SK-N-SH (cell line): Measurements from ENCODE around the gene NDUFB11.

Source experiments
- CHD2 ChIP-seq: fragments of 150-350 bp; IDR thresholded peaks from 2 replicates; pipeline ENCODE4 v1.6.1; 2018; ENCODE audit warnings: low read length; ENCODE audit not compliant: partially characterized antibody
- EZH2phosphoT487 ChIP-seq: fragments of 200-600 bp; sonication (generic); IDR thresholded peaks from 2 replicates; pipeline ENCODE4 v1.6.1; 2017; ENCODE audit warnings: low read depth, mixed run types, mild to moderate bottlenecking, antibody characterized with exemption, moderate library complexity, borderline replicate concordance
- GATA2 ChIP-seq: sonication (generic); formaldehyde crosslinking; IDR thresholded peaks from 2 replicates; pipeline ENCODE4 v1.5.0; 2020; ENCODE audit warnings: mild to moderate bottlenecking, missing genetic modification reagents
- MEF2A ChIP-seq: IDR thresholded peaks from 2 replicates; pipeline ENCODE4 v1.4.0; 2012; ENCODE audit warnings: low read depth, borderline replicate concordance
- POLR2AphosphoS5 ChIP-seq: IDR thresholded peaks from 2 replicates; pipeline ENCODE4 v1.6.1; 2012; ENCODE audit warnings: low read depth, low read length
- RFX5 ChIP-seq: IDR thresholded peaks from 2 replicates; pipeline ENCODE4 v1.6.1; 2012; ENCODE audit warnings: mild to moderate bottlenecking, improper control_type of control experiment, low read length
- SIN3A ChIP-seq: IDR thresholded peaks from 2 replicates; pipeline ENCODE4 v1.6.1; 2012; ENCODE audit warnings: low read depth, mild to moderate bottlenecking, low read length, moderate library complexity, borderline replicate concordance
- TCF12 ChIP-seq: IDR thresholded peaks from 2 replicates; pipeline ENCODE4 v1.4.0; 2012
- TF ChIP-seq, protein P1 (sequence below): fragments of 150-350 bp; IDR thresholded peaks from 2 replicates; pipeline ENCODE4 v1.6.1; 2017; ENCODE audit warnings: antibody characterized with exemption, low read length, low read depth, borderline replicate concordance
- TF ChIP-seq, protein P2 (sequence below): IDR thresholded peaks from 2 replicates; pipeline ENCODE4 v1.6.1; 2012; ENCODE audit warnings: mild to moderate bottlenecking, low read depth, low read length, moderate library complexity
- TF ChIP-seq, protein P3 (sequence below): fragments of 150-350 bp; IDR thresholded peaks from 2 replicates; pipeline ENCODE4 v1.6.1; 2016; ENCODE audit warnings: mild to moderate bottlenecking, low read depth, low read length
- TF ChIP-seq, protein P4 (sequence below): fragments of 200-600 bp; sonication (generic); IDR thresholded peaks from 2 replicates; pipeline ENCODE4 v1.6.1; 2017; ENCODE audit warnings: antibody characterized with exemption, mild to moderate bottlenecking, moderate library complexity
- TF ChIP-seq, protein P5 (sequence below): IDR thresholded peaks from 2 replicates; pipeline ENCODE4 v1.4.0; 2012; ENCODE audit warnings: low read depth

DNA sequence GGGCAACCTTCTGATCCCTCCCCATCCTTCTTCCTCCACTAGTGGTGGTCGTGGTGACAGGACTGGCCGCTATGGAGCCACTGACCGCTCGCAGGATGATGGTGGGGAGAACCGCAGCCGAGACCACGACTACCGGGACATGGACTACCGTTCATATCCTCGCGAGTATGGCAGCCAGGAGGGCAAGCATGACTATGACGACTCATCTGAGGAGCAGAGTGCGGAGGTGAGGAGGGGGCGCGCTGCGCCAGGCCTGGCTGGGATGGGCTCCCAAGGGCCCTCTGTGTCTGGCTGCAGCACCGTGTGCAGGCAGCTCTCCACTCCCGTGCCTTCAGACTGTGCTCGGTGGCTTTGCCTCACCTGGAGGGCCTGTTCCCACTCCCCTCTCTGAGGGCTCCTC is 24.8 kb upstream of the NDUFB11 start:
- TF ChIP-seq, protein P1, sequence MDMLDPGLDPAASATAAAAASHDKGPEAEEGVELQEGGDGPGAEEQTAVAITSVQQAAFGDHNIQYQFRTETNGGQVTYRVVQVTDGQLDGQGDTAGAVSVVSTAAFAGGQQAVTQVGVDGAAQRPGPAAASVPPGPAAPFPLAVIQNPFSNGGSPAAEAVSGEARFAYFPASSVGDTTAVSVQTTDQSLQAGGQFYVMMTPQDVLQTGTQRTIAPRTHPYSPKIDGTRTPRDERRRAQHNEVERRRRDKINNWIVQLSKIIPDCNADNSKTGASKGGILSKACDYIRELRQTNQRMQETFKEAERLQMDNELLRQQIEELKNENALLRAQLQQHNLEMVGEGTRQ, result no peak
- TF ChIP-seq EZH2phosphoT487 (no peak), CHD2 (no peak), POLR2AphosphoS5 (no peak), RFX5 (no peak), MEF2A (no peak), SIN3A (no peak), TCF12 (no peak), GATA2 (no peak)
- TF ChIP-seq, protein P2, sequence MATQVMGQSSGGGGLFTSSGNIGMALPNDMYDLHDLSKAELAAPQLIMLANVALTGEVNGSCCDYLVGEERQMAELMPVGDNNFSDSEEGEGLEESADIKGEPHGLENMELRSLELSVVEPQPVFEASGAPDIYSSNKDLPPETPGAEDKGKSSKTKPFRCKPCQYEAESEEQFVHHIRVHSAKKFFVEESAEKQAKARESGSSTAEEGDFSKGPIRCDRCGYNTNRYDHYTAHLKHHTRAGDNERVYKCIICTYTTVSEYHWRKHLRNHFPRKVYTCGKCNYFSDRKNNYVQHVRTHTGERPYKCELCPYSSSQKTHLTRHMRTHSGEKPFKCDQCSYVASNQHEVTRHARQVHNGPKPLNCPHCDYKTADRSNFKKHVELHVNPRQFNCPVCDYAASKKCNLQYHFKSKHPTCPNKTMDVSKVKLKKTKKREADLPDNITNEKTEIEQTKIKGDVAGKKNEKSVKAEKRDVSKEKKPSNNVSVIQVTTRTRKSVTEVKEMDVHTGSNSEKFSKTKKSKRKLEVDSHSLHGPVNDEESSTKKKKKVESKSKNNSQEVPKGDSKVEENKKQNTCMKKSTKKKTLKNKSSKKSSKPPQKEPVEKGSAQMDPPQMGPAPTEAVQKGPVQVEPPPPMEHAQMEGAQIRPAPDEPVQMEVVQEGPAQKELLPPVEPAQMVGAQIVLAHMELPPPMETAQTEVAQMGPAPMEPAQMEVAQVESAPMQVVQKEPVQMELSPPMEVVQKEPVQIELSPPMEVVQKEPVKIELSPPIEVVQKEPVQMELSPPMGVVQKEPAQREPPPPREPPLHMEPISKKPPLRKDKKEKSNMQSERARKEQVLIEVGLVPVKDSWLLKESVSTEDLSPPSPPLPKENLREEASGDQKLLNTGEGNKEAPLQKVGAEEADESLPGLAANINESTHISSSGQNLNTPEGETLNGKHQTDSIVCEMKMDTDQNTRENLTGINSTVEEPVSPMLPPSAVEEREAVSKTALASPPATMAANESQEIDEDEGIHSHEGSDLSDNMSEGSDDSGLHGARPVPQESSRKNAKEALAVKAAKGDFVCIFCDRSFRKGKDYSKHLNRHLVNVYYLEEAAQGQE, result no peak
- TF ChIP-seq, protein P3, sequence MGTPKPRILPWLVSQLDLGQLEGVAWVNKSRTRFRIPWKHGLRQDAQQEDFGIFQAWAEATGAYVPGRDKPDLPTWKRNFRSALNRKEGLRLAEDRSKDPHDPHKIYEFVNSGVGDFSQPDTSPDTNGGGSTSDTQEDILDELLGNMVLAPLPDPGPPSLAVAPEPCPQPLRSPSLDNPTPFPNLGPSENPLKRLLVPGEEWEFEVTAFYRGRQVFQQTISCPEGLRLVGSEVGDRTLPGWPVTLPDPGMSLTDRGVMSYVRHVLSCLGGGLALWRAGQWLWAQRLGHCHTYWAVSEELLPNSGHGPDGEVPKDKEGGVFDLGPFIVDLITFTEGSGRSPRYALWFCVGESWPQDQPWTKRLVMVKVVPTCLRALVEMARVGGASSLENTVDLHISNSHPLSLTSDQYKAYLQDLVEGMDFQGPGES, result no peak
- TF ChIP-seq, protein P4, sequence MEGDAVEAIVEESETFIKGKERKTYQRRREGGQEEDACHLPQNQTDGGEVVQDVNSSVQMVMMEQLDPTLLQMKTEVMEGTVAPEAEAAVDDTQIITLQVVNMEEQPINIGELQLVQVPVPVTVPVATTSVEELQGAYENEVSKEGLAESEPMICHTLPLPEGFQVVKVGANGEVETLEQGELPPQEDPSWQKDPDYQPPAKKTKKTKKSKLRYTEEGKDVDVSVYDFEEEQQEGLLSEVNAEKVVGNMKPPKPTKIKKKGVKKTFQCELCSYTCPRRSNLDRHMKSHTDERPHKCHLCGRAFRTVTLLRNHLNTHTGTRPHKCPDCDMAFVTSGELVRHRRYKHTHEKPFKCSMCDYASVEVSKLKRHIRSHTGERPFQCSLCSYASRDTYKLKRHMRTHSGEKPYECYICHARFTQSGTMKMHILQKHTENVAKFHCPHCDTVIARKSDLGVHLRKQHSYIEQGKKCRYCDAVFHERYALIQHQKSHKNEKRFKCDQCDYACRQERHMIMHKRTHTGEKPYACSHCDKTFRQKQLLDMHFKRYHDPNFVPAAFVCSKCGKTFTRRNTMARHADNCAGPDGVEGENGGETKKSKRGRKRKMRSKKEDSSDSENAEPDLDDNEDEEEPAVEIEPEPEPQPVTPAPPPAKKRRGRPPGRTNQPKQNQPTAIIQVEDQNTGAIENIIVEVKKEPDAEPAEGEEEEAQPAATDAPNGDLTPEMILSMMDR, result no peak
- TF ChIP-seq, protein P5, sequence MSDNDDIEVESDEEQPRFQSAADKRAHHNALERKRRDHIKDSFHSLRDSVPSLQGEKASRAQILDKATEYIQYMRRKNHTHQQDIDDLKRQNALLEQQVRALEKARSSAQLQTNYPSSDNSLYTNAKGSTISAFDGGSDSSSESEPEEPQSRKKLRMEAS, result no peak
